B cell (primary cell): Measurements from ENCODE around the gene DLX2. TPM values are rescaled to one million over a fixed set of nuclear protein-coding genes. Genes with fewer than 3 reads are reported as not detected.

Source experiments
- ATAC-seq: fragments of 200-7000 bp; cut with Tn5 transposase; one replicate; pipeline ENCODE4 v1.10.0; 2021; ENCODE audit warnings: low read depth, mild to moderate bottlenecking, moderate number of reproducible peaks, moderate library complexity
- CTCF ChIA-PET: fragments of 350-600 bp; sonication (Branson Sonifier 250); formaldehyde crosslinking; loops from one replicate; lab custom pipeline; 2021; ENCODE audit warnings: antibody characterized with exemption, inconsistent platforms; lab: Charles Lee
- POLR2A ChIA-PET: fragments of 350-600 bp; sonication (Branson Sonifier 250); formaldehyde crosslinking; loops from one replicate; lab custom pipeline; 2021; ENCODE audit warnings: antibody characterized with exemption; lab: Charles Lee
- DNase-seq: peaks from one replicate; pipeline ENCODE4 v3.0.0; 2013
- H2AFZ ChIP-seq: 2 replicates; pipeline ENCODE4 v1.6.1; 2012; ENCODE audit warnings: mild to moderate bottlenecking, low read depth, low read length; ENCODE audit not compliant: insufficient read depth, poor library complexity, severe bottlenecking
- H3K27ac ChIP-seq, 2 donors: 1 replicate in 1 of 2; 2 replicates in 1 of 2; pipeline ENCODE4 v1.5.1; 2012 to 2013; ENCODE audit warnings: low read length in 2 of 2, mild to moderate bottlenecking in 2 of 2, moderate library complexity in 1 of 2
- H3K27me3 ChIP-seq, 4 experiments: fragments of 200-600 bp in 1 of 4; sonication (generic) in 1 of 4; replicated peaks in 1 of 4; 1 replicate in 2 of 4; 2 replicates in 2 of 4; pipeline versions ENCODE4 v1.6.1 to v1.7.0; 2013 to 2016; ENCODE audit warnings: low read length in 3 of 4, mild to moderate bottlenecking in 2 of 4, mixed read lengths in 1 of 4, moderate library complexity in 1 of 4; ENCODE audit not compliant: insufficient read depth in 4 of 4, control insufficient read depth in 3 of 4; ENCODE audit errors: control extremely low read depth in 1 of 4
- H3K36me3 ChIP-seq, 2 experiments: replicated peaks in 1 of 2; 1 replicate in 1 of 2; 2 replicates in 1 of 2; pipeline versions ENCODE4 v1.6.1 to v1.7.1; 2013; ENCODE audit warnings: low read length in 1 of 2; ENCODE audit not compliant: insufficient read depth in 2 of 2, control insufficient read depth in 1 of 2; ENCODE audit errors: control extremely low read depth in 1 of 2, extremely low read depth in 1 of 2
- H3K4me1 ChIP-seq, 2 donors: fragments of 200-600 bp in 1 of 2; sonication (generic) in 1 of 2; 1 replicate in 1 of 2; 2 replicates in 1 of 2; pipeline versions ENCODE4 v1.5.1 to v1.6.1; 2013 to 2017; ENCODE audit warnings: low read length in 2 of 2; ENCODE audit not compliant: control insufficient read depth in 2 of 2, insufficient read depth in 2 of 2
- H3K4me2 ChIP-seq: replicated peaks from 2 replicates; pipeline ENCODE3; 2012; ENCODE audit warnings: mild to moderate bottlenecking, low read depth, low read length; ENCODE audit not compliant: poor library complexity, severe bottlenecking
- H3K4me3 ChIP-seq, 5 experiments: fragments of 200-600 bp in 1 of 5; sonication (generic) in 1 of 5; 1 replicate in 3 of 5; 2 replicates in 2 of 5; pipeline versions ENCODE4 v1.5.1 to v1.7.0; 2011 to 2016; ENCODE audit warnings: low read length in 4 of 5, mild to moderate bottlenecking in 4 of 5, low read depth in 2 of 5, control low read depth in 1 of 5, moderate library complexity in 1 of 5; ENCODE audit not compliant: insufficient read depth in 1 of 5; ENCODE audit errors: control extremely low read depth in 1 of 5, extremely low read depth in 1 of 5
- H3K79me2 ChIP-seq: fragments of 200-600 bp; sonication (generic); one replicate; pipeline ENCODE4 v1.6.0; 2016; ENCODE audit warnings: low read length; ENCODE audit not compliant: control insufficient read depth, insufficient read depth
- H3K9ac ChIP-seq: fragments of 200-600 bp; sonication (generic); 2 replicates; pipeline ENCODE4 v1.6.1; 2017; ENCODE audit warnings: mild to moderate bottlenecking, low read length, moderate library complexity
- H3K9me3 ChIP-seq, 3 donors: one replicate each; pipeline versions ENCODE4 v1.6.1 to v1.7.1; 2013; ENCODE audit warnings: low read length in 2 of 3; ENCODE audit not compliant: control insufficient read depth in 2 of 3, insufficient read depth in 1 of 3; ENCODE audit errors: control extremely low read depth in 1 of 3
- H4K20me1 ChIP-seq: 2 replicates; pipeline ENCODE4 v1.6.0; 2012; ENCODE audit warnings: mild to moderate bottlenecking, low read length; ENCODE audit not compliant: insufficient read depth, control insufficient read depth, poor library complexity, severe bottlenecking
- H3K27ac Mint-ChIP-seq: one replicate; pipeline ENCODE4 v1.8.0; 2021; ENCODE audit warnings: mixed read lengths
- H3K27me3 Mint-ChIP-seq: one replicate; pipeline ENCODE4 v1.8.0; 2021; ENCODE audit warnings: mixed read lengths
- H3K4me1 Mint-ChIP-seq: one replicate; pipeline ENCODE4 v1.8.0; 2021; ENCODE audit warnings: mixed read lengths
- H3K4me3 Mint-ChIP-seq: one replicate; pipeline ENCODE4 v1.8.0; 2021; ENCODE audit warnings: mixed read lengths
- H3K9me3 Mint-ChIP-seq: one replicate; pipeline ENCODE4 v1.8.0; 2022; ENCODE audit warnings: mixed read lengths; ENCODE audit not compliant: insufficient read depth
- CTCF ChIP-seq: fragments of 200-600 bp; IDR thresholded peaks from one replicate; pipeline ENCODE4 v1.8.0; 2022; ENCODE audit warnings: antibody characterized with exemption, mild to moderate bottlenecking
- EZH2 ChIP-seq: IDR thresholded peaks from 2 replicates; pipeline ENCODE4 v1.6.1; 2012; ENCODE audit warnings: borderline replicate concordance, low read depth, mild to moderate bottlenecking, moderate library complexity, low read length; ENCODE audit not compliant: insufficient read depth, poor library complexity, severe bottlenecking
- WGBS: methylation state at CpG from one replicate; pipeline ENCODE4 v1.1.5; 2013; ENCODE audit warnings: missing lambda C conversion rate; ENCODE audit not compliant: insufficient coverage; 5-methylcytosine and 5-hydroxymethylcytosine counted together
- intact Hi-C: fragments of 100-400 bp; cut with micrococcal nuclease; formaldehyde crosslinking; loops from one replicate; pipeline ENCODE4 v1.10.0; 2022
- polyA plus RNA-seq: library from polyadenylated mRNA; depleted of rRNA; stranded (reverse); fragments of >200 nt; gene quantifications from 2 replicates; pipeline ENCODE4 v1.2.3, GENCODE V29; 2012
- total RNA-seq, 2 donors: library from RNA; stranded (reverse); fragments of 120-200 nt in 1 of 2; gene quantifications; 1 replicate in 1 of 2; 2 replicates in 1 of 2; pipeline versions ENCODE4 v1.2.3 to v1.2.4, GENCODE V29; 2013 to 2022

Gene DLX2
- total and polyA plus RNA-seq, 2 donors (not counting 1 experiment from before 2014, with no cell fraction given): 0.13 to 0.52 TPM

DNA sequence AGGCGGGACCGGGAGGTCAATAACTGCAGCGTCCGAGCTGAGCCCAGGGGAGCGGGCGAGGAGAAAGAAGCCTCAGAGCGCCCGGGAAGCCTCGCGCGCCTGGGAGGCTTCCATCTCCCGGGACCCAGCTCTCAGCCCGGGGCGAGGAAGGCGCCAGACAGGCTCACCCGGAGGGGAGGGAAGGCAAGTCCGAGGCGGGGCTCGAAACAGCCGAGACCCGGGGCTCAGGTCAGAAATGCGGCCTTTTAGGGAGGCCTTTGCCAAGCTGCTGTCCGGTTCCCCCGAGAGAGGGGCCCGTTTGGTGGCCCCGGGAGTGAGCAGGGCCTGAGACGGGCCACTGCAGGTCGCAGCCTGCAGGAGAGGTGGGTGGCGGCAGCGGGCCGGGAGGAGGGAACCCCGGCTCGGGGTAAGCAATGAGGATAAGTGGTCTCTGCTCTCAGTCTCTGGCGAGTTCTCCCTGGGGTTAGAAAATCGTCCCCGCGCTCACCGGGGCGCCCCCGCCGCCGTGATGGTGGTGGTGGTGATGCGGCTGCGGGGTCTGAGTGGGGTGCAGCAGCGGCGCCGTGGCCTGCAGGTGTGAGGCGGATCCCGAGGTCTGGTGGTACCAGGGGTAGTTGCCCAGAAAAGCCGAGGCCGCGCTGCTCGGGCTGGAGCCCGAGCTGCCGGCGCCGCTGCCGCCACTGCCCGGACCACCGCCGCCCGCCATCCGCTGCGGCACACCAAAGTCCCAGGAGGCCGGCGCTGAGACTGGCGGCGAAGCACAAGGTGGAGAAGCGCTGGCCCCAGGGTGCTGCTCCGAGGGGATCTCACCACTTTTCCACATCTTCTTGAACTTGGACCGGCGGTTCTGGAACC is 2.4 kb downstream of the DLX2 start:
- H3K27ac Mint-ChIP-seq: peak overlapping the region; percentile 50
- CTCF ChIA-PET: interaction anchor here (1.5 to 7.3 kb wide), 2 partner anchors 13 to 361 kb away, joined by 3 to 58 read pairs; partner anchors contain the start of gene DLX1
- ATAC-seq (no peak), DNase-seq (peak; percentile 60)
- no peak overlapping the region for H3K27ac ChIP-seq
- H3K79me2 ChIP-seq: no peaks in the 10 kb centered on the region
- peak overlapping the region; percentile 81 for H3K4me2 ChIP-seq
- WGBS: 4% methylated on average over 70 of the region's 72 CpGs
- intact Hi-C loops: loop anchor here (5.0 to 10.0 kb wide), 4 partner anchors 178 to 528 kb away; partner anchors contain the start of genes HAT1 and PDK1
- no peaks in the 10 kb centered on the region for H3K36me3 ChIP-seq
- peaks cover 0 to 89% (median 8%) of the 10 kb centered on the region in 3 donors for H3K9me3 ChIP-seq
- POLR2A ChIA-PET: interaction anchor here (0.6 to 1.8 kb wide), 3 partner anchors 12 to 165 kb away, joined by 3 to 6 read pairs (median 5); no protein-coding TSS in a partner anchor
- peaks cover 57% of the 10 kb centered on the region for H3K27me3 Mint-ChIP-seq
- peak overlapping the region in 1 of 5 experiments; percentile 36 for H3K4me3 ChIP-seq
- H2AFZ ChIP-seq: no peak overlapping the region
- peak overlapping the region; percentile 72 for H3K4me3 Mint-ChIP-seq
- no peaks in the 10 kb centered on the region for H3K9me3 Mint-ChIP-seq
- TF ChIP-seq CTCF (no peak), EZH2 (no peak)
- H4K20me1 ChIP-seq: peaks cover 15% of the 10 kb centered on the region
- peaks cover 76 to 91% of the 10 kb centered on the region in 2 donors for H3K4me1 ChIP-seq
- H3K27me3 ChIP-seq: peaks cover 4 to 100% (median 92%) of the 10 kb centered on the region in 4 experiments
- H3K4me1 Mint-ChIP-seq: peaks cover 53% of the 10 kb centered on the region
- H3K9ac ChIP-seq: no peak overlapping the region
